Fibroblast of peridontal ligament (primary cell): ENCODE measurements around the gene DCLK2.
A peak's percentile ranks its signal among the peaks of the same experiment; 100 is the strongest.

ENCODE experiments used
- DNase-seq: peaks from one replicate; pipeline ENCODE4 v3.0.0-alpha.2; 2010; ENCODE audit errors: extremely low read depth

Gene DCLK2

DNA sequence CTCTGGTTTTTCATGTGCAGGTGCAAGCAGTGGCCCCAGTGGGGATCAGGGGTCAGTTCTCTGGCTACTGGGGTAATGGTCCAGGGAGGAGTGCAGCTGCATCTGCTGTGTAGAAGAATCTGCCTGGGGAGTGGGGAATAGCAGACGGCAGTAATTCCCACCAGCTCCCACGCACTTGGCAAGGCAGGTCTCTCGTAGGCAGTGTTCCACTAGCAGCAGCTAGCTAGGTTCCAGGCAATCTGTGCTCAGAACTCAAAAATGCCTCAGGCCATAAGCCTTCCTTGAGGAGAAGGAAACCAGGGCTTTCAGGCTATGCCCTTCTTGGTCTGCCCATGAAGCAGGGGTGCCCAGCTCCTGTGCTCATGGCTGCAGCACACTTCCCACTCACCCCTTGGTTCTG, 38.8 kb downstream of the DCLK2 start:
- no peak for DNase-seq

DNA sequence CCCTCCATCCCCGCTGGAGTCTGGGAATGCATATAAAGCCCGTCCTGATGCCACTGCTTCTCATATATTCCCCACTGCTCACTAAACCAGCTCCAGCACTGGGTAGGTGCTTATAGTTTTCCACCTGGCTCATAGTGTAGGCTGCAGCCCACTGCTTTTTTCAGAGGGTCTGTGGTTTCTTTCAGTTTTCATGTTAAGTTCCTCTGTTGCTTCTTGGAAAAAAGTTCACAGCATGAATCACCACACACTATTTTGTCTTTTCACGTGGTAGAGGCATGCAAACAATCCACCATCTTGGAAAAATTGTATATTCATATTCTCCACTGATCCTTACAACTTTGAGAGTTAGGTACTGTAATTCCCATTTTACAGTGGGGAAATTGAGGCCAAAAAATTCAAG, 39.4 kb downstream of the DCLK2 start:
- DNase-seq: no peak

GRCh38 chr4:150119492-150119891, 41.2 kb downstream of the DCLK2 start:
- peak; percentile 64 for DNase-seq

DNA sequence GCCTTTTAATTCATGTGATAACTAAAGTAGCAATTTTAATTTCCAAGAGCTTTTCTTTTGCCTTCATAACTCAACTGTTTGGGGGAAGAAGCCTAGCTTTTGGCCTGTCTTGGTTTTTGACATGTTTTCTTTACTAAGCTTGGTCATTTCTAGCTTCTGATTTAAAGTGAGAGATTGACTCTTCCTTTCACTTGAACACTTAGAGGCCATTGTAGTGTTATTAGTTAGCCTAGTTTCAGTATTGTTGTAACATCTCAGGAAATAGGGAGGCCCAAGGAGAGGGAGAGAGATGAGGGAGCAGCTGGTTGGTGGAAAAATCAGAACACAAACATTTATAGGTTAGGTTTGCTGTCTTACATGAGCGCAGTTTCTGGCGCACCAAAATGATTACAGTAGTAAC, 44.8 kb downstream of the DCLK2 start:
- no peak for DNase-seq

DNA sequence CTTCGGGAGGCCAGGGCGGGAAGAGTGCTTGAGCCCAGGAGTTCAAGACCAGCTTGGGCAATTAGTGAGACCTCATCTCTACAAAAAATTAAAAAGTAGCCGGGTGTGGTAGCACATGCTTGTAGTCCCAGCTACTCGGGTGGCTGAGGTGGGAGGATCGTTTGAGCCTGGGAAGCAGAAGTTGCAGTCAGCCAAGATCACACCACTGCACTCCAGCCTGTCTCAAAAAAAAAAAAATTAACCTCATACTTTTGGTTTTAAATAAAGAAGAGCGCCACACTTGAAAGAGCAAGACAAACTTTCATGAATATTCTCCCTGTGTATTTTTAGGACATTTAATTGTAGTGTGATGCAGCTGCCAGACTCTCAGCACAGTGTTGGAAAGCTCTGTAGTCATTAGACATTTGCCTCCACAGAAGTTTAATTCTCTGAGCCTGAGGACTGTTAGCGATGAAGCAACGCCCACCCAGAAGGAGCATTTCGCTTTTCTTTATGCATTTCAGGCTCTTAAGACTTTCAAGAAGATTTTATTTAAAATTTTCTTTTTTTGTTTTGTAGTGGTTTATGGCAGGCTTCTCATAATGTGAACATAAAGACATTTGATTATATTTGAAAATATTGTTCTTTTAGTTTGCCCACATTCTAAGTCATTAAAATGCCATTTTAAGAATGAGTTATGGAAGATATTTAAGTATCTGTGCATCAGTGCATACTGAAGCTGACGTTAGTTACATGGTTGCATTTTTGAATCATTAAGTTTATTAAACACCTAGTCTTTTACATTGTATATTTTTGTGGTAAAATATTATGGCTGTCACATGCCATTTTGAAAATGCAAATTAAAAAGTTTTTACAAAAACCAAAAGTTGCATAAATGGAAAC, 45.8 kb downstream of the DCLK2 start:
- DNase-seq: no peak

DNA sequence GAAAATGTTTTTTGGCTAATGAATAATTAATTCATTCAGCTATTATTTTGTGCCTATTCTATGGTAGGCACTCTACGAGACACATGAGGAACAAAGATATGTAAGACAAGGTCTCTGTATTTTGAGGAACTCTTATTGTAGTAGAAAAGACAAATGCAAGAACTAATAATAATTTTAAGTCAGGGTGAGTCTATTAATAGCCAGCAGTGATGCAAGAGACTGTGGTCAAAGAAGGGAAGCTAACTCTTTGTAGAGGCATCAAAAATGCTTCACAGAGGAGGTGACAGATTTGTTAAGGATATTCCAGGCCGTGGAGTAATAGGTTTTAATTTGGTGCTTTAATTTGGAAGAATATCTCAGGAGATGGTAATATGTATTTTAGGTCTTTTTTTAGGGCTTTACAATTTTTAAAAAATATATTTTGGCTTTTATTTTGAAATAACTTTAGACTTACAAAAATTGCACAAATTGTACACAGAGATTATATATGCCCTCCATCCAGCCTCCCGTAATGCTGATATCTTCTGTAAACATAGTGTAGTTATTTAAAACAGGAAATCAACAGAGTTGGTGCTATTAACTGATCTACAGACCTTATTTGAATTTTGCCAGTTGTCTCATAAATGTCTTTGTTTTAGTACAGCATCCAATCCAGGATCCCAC, 48.1 kb downstream of the DCLK2 start:
- no peak for DNase-seq

DNA sequence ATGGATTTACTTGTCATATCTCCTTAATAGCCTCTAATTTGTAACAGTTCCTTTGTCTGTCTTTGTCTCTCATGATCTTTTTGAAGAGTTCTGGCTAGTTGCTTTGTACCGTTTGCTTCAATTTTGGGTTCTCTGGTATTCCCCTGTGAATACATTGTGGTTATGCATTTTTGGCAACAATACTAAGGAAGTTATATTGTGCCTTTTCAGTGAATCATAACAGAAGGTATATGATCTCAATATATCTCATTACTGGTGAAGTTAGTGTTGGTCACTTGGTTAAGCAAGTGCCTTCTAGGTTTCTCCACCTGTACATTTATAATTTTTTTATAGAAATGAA, 48.6 kb downstream of the DCLK2 start:
- DNase-seq: peak; percentile 85

DNA sequence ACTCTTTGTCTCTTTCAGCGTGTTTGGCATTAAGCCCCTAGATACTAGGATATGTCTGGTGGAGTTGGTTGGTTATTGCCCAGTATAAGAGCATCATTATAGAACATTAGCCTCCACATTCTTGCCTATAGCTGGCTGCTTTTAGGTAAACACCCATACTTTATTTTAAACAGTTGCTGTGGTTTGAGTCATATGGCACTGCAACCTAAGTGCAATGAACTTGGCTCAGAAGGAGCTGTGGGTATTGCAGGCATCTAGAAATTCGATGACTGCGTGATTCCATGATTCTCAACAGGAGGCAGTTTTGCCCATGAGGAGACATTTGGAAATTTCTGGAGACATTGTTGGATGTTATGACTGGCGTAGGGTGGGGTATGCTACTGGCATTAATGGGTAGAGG, 49.5 kb downstream of the DCLK2 start:
- peak; percentile 68 for DNase-seq

DNA sequence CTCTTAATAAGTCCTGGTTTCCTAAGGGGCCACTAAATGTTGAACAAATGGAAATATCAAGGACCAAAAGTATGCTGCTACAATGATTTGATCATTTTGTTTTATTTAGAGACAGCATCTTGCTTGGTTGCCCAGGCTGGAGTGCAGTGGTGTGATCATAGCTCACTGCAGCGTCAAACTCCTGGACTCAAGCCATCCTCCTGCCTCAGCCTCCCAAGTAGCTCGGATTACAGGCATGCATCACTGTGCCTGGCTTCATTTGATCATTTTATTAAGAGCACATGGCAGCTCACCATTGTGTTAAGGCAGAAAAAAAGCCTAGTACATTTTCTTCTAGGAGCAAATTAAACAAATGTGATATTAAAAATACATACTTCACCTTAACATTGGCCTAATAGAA, 52.7 kb downstream of the DCLK2 start:
- peak; percentile 96 for DNase-seq

DNA sequence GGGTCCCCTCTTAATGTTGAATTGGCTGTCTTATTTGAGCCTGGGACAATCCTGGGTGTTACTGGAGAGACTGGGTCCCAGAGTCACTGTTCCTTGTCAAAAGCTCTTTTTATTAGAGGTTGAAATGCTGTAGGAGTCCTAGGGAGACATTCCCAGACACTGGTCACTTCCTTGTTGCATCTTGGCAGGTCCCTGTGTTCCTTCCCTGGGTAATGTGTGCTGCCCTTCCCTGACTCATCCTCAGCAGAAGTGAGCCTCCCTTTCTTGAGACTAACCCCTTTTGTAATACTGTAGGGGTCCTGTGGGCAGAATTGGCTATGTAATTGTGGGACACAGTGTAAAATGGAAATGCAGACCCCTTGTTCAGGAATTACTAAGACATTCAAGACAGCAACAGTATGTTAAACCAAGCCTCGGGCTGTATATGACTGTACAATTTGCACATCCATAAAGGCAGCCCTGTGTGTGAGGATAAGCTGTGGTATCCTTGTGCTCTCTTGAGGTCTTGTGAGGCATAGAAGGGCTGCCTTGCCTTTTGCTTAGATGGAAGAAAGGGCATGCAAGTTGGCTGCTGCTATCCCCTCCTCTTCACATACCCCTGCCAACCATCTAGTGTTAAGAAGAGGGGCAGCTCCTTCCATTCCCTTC, 53.5 kb downstream of the DCLK2 start:
- DNase-seq: no peak

DNA sequence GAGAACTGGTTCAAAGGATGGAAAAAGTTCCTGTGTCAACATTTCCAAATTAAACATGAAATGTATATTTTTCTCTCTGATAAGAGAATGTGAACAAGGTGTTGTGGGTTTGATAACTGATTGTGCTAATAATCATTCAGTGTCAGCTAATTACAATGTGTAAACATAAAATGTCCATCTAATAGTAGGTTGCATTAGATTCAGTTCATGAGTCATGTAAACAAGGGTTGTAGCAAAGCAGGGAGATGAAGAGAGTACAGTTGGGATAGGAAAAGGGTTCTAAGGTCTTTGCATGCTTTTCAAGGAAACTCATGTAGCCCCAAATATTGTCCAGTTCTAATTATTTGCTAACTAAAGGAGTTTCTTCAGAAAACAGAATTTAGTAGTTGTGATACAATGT, 55.4 kb downstream of the DCLK2 start:
- DNase-seq: no peak

DNA sequence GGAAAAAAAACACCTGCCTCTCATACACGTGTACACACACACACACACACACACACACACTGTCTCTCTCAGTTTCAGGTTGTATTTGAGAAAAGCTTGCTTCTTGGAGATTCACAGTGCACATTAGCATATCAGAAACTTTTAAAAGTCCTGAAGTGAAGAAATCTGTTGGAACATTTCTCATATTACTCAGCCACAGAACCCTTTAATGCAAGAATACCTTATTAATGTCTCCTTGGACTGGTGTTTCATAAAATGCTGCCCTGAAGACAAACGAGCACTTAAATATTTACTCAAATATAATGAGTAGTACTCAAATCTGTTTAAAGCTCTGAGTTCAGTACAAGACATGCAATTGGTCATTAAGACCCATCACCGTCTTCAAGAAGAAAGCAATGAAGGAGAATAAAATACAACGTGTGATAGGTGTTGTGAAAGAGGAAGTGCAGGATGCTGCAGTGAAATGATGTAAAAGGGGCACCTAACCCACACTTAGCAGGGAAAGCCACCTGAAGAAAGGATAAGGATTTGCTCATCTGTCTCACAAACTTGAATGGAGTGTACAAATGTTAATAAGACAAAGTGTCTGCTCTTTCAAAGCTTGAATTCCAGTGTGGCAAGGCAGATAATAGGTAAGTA, 57.0 kb downstream of the DCLK2 start:
- no peak for DNase-seq

- DNase-seq: no peak
Observed at GRCh38 chr4:150136036-150136435, 57.8 kb downstream of the DCLK2 start.

- DNase-seq: peak; percentile 67
Observed at GRCh38 chr4:150136481-150136880, 58.2 kb downstream of the DCLK2 start.

DNA sequence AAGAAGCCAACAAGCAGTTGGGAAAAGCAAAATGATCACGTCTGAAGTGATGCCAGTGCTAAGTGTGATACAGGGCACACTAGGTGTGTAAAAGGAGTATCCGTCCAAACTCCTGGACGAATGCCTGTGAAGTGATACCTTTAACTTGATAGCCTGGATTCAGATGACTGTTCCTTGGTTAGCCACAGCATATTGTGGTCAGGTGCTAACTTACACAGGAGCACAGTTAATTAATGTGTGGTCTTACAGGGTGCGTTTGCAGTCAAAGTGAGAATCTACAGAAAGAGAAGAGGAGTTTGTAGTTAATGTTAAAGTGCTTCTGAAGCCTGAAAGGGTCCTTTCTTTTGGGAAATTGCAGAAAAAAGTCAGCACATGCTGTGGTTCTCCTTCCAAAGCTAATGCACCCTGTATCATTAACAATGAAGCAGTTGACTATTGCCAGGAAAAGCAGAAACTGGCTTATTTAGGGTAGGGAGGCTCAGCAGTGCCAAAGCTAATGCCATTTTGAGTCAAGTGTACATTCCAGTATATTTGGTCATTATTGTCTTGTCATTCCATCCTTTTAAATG, 61.1 kb downstream of the DCLK2 start:
- no peak for DNase-seq

GRCh38 chr4:150140774-150141400, 62.6 kb downstream of the DCLK2 start:
- DNase-seq: peak; percentile 87

- DNase-seq: no peak
Observed at GRCh38 chr4:150141756-150142155, 63.5 kb downstream of the DCLK2 start.

DNA sequence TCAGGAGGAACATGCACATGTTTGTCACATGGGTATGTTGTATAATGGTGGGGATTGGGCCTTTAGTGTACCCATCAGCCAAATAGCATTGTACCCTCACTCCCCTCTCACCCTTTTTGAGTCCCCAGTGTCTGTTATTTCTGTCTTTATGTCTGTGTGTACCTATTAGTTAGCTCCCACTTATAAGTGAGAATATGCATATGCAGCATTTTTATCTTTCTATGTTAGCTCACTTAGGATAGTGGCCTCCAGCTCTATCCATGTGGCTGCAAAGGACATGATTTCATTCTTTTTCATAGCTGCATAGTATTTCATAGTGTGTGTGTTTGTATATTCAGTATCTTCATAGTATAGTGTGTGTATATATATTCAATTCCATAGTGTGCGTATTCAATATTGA, 64.6 kb downstream of the DCLK2 start:
- DNase-seq: no peak

DNA sequence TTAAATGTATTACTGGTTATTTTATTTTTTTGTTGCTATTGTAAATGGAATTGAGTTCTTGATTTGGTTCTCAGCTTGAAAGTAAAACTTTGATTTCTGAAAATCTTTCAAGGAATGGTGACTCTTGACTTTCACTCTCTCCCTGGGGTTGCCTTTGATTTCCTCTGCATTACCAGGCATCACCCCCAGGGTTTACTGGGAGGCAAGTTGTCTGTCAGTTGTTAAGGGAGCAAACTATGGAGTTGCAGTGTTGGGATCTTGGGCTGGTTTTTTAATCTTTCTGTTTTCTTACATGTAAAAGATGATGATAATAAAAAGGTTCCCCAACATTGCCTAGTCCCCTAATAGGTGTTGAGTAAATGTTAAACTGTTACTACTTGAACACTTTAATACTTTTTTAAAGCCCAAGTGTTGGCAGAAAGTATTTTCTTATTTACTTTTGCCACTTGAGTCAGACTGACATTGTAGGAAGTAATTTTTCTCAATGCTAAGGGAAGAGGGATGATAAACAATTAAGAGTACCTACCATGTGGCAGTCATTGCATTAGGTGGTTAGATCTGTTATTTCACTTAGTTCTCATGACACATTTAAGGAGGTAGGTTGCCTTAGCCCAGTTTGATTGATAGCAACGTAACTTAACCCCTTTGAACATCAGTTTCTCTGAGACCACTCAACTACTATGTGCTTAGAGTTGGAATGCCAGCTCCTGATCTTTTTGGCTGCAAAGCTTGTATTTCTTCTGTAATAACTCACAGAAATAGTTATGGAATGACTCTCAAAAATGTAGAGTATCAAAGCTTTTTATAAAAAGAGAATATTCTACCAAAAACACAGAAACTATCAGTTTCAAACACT, 67.1 kb downstream of the DCLK2 start:
- DNase-seq: peak; percentile 60

GRCh38 chr4:150145946-150146340, 67.7 kb downstream of the DCLK2 start:
- no peak for DNase-seq

DNA sequence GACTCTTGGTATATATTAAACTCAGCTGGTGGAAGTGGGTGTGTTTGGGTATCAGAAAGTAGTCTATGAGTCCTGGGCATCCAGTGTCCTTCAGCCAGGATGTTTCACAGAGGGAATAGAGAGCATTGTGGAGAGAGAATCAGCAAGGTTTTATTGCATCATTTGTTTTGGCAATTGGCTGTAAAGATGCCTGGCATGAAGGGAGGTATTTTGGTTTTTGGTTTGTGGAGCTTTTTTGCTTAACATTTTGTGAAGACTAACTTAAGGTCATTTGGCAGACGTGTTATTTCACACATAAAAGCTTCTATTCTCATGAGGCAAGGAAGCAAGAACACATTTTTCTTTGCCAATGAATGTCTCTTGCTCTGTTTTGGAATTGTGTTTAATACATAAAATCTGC, 71.1 kb downstream of the DCLK2 start:
- peak; percentile 88 for DNase-seq
